Panc1 (cell line): ENCODE data around the gene ATXN1.

ENCODE experiments used
- CTCF ChIP-seq: fragments of 450-650 bp; IDR thresholded peaks from 2 replicates; pipeline ENCODE4 v1.5.1; 2017; ENCODE audit warnings: mild to moderate bottlenecking
- SIN3A ChIP-seq: IDR thresholded peaks from 2 replicates; pipeline ENCODE4 v1.6.1; 2012; ENCODE audit warnings: low read depth, mild to moderate bottlenecking, low read length, moderate library complexity, borderline replicate concordance; ENCODE audit not compliant: insufficient read depth

- TF ChIP-seq CTCF: no peak
- TF ChIP-seq SIN3A: no peak
Measured at GRCh38 chr6:16420337-16420714, 340.9 kb downstream of the ATXN1 start.
